Astrocyte of the spinal cord (primary cell): ENCODE data around the gene SMG6.
A peak's percentile ranks its signal among the peaks of the same experiment; 100 is the strongest.

Experiments used
- DNase-seq: peaks from one replicate; pipeline ENCODE4 v3.0.0; 2011; ENCODE audit warnings: low read depth, low spot score
- H3K4me3 ChIP-seq: 2 replicates; pipeline ENCODE4 v1.5.1; 2011; ENCODE audit warnings: low read depth, mild to moderate bottlenecking, low read length, moderate library complexity
- CTCF ChIP-seq: IDR thresholded peaks from 2 replicates; pipeline ENCODE4 v1.5.1; 2012; ENCODE audit warnings: low read depth, mild to moderate bottlenecking, low read length, inconsistent platforms
- in situ Hi-C: cut with HindIII; loops from 2 replicates; pipeline ENCODE4 v1.10.0; 2017; ENCODE audit warnings: low sequenced_read_pairs

The SMG6 gene

GRCh38 chr17:2062571-2063183 is 240.9 kb downstream of the SMG6 start:
- H3K4me3 ChIP-seq = no peak overlapping the region
- in situ Hi-C loops = loop anchor here (10.0 kb wide), 1 partner anchor 112 kb away; no protein-coding TSS in a partner anchor
- TF ChIP-seq CTCF = no peak
- DNase-seq = peak; percentile 77

DNA sequence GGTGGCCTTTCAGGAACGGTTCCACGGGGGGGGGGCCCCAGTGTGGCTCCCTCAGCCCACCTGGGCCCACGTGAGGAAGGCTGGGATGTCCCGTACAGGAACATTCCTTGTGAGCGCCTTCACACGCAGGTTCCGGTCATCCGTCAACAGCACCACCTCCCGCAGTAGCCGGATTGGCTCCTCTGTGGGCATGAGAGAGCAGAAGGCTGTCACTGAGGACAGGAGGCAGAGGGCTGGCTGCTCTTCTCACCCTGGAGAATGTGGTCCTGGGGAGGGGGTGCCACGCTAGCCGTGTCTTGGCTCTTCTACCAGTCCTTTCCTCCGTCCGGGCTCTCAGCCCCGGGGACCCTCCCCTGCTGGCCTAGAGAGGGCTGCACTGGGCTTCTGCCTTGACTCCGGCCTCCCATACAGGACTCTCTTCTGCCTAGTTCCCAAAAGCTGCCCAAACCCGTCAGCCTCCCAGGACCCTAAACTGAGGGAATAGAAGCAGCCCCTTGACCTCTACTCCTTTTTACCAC is 242.1 kb downstream of the SMG6 start:
- no peak overlapping the region for H3K4me3 ChIP-seq
- peak; percentile 19 for DNase-seq
- in situ Hi-C loops = loop anchor here (10.0 kb wide), 1 partner anchor 113 kb away; no protein-coding TSS in a partner anchor
- no peak for TF ChIP-seq CTCF

DNA sequence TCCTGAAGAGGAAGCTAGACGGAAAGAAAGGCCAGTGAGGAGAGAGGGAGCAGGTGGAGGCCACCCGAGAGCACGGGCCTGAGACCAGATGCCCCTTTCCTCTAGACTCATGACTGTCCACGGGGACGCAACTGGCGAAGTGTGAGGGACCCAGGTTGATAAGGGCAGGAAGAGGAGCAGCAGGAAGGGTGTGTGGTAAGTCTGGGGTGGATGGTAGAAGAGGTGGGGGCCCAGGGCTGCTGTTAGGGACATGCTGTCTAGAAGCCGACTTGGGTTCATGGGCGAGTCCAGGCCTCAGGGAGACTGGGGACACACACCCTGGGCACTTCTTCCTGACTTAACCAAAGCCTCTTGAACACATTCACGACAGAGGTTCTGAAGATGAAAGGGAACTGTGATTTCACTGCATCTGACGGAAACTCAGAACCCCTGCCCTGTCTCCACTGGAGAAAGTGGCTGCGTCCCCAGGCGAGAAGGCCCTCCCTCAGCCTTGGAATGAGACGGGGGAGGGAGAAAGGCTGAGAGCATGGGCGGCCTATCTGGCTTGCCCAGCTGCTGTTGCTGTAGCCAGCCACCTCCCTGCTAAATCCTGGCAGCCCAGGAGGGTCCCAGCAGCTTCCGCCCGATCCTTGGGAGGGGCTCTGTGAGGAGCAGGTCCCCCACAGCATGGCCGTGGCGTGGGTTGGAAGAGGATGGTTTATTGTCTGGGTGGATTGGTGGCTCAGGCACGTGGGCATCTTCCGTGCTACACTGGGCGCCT is 242.7 kb downstream of the SMG6 start:
- H3K4me3 ChIP-seq = peak overlapping the region; percentile 6
- in situ Hi-C loops = loop anchor here (10.0 kb wide), 1 partner anchor 114 kb away; no protein-coding TSS in a partner anchor
- no peak for DNase-seq
- TF ChIP-seq CTCF = no peak

- no peak for TF ChIP-seq CTCF
- H3K4me3 ChIP-seq = peak overlapping the region; percentile 6
- in situ Hi-C loops = loop anchor here (10.0 kb wide), 1 partner anchor 114 kb away; no protein-coding TSS in a partner anchor
- no peak for DNase-seq
Observed at GRCh38 chr17:2060385-2060658, 243.3 kb downstream of the SMG6 start.

GRCh38 chr17:2059547-2060384 is 243.8 kb downstream of the SMG6 start:
- TF ChIP-seq CTCF = no peak
- in situ Hi-C loops = loop anchor here (10.0 kb wide), 1 partner anchor 115 kb away; no protein-coding TSS in a partner anchor
- peak overlapping the region; percentile 59 for H3K4me3 ChIP-seq
- DNase-seq = no peak
